ENCODE results near the gene ARMC3.

The ARMC3 gene

DNA sequence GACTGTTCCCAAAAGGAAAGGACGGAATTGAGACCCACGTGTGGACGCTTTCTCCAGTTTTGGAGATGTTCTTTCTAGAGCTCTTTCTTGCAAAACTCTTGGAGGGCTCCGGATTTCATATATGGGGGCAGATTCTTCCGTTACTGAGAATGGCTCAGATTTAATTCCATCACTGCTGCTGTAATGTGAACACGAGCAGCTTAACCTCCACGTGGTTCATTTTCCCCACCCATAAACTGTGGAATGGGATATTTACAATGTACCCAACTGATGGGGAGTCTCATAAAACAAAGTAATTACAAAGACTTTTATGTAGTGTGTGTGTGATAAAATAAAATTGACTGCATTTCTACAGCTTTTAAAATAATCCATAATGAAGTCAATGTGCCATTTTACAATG lies 152.4 kb downstream of the ARMC3 start:
- no peak for DNase-seq

- DNase-seq = no peak
Observed at GRCh38 chr10:23081221-23081750, 153.4 kb downstream of the ARMC3 start.

DNA sequence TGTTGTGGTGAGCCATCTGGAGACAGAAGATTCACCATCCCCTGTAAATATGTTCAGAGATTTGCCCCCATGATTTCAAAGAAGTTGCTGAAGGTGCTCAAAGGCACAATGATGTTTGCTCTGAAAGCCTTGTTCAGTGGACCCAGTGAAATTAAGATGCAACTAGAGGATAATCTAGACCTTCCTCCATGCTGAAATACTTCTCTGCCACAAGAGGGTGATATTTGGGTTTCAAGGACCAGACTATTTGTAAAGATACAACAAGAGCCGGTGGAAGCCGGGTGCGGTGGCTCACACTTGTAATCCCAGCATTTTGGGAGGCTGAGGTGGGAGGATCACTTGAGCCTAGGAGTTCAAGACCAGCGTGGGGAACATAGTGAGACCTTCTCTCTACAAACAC lies 154.0 kb downstream of the ARMC3 start:
- DNase-seq = no peak
